Measurements from ENCODE around the gene LGI4.
A peak's percentile ranks its signal among the peaks of the same experiment; 100 is the strongest.
"Not testable (repeated sequence)": the region's sequence is repeated elsewhere in the genome, so short reads cannot be mapped to it uniquely, and the experiment has no call there.

The LGI4 gene

DNA sequence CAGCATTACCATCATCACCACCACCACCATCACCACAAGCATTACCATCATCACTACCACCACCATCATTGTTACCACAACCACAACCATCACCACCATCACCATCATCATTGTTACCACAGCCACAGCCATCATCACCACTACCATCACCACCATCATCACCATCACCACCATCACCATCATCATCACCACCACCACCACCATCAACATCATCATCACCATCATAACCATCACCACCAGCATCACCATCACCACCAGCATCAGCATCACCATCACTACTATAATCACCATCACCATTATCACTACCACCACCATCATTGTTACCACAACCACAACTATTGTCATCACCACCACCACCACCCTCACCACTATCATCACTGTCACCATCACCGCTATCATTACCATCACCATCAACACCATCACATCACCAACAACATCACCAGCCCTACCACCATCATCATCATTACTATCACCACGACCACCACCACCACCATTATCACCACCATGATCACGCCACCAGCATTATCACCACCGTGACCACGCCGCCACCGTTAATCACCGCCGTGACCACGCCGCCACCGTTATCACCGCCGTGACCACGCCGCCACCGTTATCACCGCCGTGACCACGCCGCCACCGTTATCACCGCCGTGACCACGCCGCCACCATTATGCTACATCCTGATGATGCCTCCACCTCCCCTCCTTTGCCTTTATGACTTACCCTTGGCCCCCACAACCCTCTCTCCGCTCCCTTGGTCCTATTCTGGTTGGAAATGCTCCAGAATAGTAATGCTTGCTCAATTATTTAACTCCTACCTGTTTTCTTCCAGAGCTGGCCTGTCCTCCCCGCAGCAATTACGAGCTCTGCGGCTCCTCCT, 29.2 kb downstream of the LGI4 start:
- no peak for DNase-seq (ENCODE audit: low spot score)

DNA sequence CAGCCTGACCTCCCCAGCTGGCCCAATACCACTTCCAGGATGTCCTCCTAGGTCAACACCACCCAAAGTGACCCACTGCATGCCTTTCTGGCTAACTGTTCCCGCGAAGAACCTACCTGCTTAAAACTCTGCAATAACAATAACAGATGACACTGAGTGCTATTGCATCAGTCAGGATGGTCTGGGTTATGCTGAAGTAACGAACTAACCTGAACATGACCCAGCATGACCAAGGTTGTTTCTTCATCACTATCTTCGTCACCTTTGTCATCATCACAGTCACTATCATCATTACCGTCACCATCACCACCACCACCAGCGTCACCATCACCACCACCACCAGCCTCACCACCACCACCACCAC, 29.8 kb downstream of the LGI4 start:
- DNase-seq (ENCODE audit: low spot score) = no peak

DNA sequence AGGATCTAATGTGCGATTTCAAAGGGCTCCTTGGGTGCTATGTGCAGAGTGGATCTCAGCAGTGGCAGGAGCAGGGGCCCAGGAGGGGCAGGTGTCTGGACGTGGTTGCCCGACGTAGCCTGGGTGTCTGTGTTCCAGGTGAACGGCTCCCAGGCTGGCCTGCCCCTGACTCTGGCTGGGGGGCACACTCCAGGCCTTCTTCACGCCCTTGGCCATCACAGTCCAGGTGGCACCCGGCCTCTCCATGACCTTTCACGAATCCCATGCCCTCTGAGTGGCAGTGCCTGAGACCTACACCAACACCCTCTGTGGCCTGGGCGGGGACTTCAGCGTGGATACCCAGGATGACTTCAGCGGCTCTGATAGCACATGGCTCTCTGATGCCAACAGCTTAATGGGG, 30.5 kb downstream of the LGI4 start:
- DNase-seq (ENCODE audit: low spot score) = no peak

DNA sequence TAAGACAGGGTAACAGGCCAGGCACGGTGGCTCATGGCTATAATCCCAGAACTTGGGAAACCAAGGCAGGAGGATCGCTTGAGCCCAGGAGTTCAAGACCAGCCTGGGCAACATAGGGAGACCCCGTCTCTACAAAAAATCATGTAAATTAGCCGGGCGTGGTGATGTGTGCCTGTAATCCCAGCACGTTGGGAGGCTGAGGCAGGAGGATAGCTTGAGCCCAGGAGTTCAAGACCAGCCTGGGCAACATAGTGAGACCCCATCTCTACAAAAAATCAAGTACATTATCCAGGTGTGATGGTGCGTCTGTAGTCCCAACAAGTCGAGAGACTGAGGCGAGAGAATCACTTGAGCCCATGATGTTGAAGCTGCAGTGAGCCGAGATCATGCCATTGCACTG, 31.2 kb downstream of the LGI4 start:
- not testable (repeated sequence) for DNase-seq (ENCODE audit: low spot score)

DNA sequence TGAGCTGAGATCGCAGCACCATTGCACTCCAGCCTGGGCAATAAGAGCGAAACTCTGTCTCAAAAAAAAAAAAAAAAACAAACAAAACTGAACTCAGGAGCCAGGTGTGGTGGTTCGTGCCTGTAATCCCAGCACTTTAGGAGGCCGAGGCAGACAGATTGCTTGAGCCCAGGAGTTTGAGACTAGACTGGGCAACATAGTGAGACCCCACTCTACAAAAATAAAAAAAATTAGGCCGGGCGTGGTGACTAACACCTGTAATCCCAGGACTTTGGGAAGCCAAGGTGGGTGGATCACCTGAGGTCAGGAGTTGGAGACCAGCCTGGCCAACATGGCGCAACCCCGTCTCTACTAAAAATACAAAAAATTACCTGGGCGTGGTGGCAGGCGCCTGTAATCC, 32.9 kb downstream of the LGI4 start:
- DNase-seq (ENCODE audit: low spot score) = not testable (repeated sequence)

- DNase-seq (ENCODE audit: low spot score) = no peak
These were observed 34.0 kb downstream of the LGI4 start for GRCh38 chr19:35100588-35101533.

DNA sequence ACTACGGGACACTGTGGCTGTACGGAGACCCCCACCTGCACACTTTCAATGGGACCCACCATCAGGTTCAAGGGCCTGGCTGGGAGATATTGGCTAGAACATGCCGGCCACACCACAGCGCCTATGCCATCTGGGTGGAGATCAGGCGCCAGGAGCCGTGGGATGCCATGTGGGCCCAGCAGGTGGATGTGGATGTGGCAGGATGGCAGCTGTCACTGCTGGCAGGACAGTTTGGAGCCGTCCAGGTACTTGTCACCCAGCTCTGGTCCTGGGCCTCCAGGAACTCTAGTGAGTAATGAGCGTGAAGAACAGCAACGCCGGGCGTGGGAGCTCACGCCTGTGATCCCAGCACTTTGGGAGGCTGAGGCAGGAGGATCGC, 35.0 kb downstream of the LGI4 start:
- no peak for DNase-seq (ENCODE audit: low spot score)

GRCh38 chr19:35099155-35099896, 35.5 kb downstream of the LGI4 start:
- DNase-seq (ENCODE audit: low spot score) = no peak

GRCh38 chr19:35098413-35099049, 36.3 kb downstream of the LGI4 start:
- DNase-seq (ENCODE audit: low spot score) = no peak

DNA sequence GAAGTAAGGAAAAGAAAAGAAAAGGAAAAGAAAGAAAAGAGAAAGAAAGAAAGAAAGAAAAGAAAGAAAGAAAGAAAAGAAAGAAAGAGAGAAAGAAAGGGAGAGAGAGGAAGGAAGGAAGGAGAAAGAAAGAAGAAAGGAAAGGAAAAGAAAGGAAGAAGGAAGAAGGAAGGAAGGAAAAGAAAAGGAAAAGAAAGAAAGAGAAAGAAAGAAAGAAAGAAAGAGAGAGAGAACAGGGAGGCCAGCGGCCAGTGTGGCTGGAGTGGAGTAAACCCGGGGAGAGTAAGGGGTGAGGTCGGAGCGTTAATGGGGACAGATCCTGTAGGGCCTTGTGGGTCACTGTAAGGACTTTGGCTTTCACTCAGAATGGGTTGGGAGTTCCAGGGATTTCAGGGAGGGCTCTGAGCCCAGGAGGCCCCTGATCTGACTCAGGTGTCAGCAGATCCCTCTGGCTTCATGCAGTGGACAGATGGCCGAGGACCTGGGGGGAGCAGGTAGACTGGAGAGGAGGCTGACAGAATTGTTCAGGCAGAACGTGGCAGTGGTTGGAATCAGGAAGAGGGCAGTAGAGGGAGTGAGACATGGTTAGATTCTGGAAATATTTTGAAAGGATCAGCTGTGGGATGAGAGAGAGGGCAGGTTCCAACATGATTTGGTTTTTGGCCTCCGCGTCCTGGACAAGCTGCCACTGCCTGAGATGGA, 39.0 kb downstream of the LGI4 start:
- no peak for DNase-seq (ENCODE audit: low spot score)

GRCh38 chr19:35094656-35095055, 40.2 kb downstream of the LGI4 start:
- DNase-seq (ENCODE audit: low spot score) = no peak

DNA sequence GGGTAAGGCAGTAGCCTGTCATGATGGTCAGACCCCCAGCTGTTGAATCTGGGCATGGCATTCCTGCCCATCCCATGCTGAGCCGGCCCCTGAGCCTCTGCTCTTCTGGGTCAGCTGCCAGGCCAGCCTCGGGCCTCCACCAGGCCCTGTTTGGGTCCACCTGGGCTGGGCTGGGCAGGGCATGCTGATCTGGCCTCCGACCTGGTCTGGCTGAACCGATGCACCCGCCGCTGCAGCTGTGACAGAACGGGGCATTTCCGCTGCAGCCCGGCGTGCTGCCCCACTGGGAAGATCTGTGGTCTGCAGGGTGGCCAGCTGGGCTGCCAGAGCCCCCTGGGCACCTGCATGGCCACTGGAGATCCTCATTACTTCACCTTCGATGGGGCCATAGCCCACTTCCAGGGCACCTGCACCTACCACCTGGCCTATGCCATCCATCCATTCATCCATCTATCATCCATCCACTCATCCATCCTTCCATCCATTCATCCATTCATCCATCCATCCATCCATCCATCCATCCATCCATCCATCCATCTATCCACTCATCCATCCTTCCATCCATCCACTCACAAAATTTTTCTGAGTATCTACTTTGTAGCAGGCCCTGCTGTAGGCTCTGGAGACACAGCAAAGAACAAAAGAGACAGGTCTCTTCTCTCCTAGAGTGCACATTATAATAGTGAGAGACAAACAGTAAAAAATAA, 40.8 kb downstream of the LGI4 start:
- DNase-seq (ENCODE audit: low spot score) = no peak

GRCh38 chr19:35093430-35093829, 41.4 kb downstream of the LGI4 start:
- DNase-seq (ENCODE audit: low spot score) = no peak

DNA sequence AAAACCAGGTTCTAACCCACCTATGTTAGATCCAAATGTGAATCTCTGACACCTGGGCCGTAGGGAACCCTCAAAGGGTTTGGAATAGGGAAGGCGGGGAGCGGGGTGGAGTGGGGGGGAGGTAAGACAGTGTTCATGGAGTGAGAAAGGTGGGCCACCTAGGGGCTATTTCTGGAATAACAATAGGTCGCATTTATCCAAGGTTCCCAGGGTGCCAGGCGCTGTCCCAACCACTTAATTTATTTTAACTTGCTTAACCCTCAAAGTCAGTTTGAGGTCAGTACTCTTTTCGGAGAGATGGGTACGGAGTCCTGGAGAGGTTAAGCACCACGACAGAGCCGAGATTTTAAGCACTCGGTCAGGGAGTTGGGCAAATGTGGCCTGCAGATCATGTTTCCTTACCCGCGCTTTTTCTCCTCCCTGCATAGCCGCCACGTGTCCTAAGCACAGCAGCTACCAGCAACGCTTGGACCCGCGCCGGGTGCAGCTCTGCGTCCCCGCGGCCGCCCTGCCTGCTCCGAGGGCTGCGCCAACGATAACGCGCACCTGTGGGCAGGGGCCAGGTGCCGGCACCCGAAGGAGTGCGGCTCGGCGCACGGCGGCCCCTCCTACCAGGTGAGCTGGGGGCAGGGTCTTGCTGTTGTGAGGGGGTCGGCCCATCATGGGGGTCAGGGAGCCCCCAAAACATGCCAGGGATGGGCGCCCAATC, 44.2 kb downstream of the LGI4 start:
- DNase-seq (ENCODE audit: low spot score) = peak; percentile 66

GRCh38 chr19:35090160-35090505, 44.7 kb downstream of the LGI4 start:
- no peak for DNase-seq (ENCODE audit: low spot score)

- no peak for DNase-seq (ENCODE audit: low spot score)
These were observed 45.3 kb downstream of the LGI4 start for GRCh38 chr19:35089554-35089953.

DNA sequence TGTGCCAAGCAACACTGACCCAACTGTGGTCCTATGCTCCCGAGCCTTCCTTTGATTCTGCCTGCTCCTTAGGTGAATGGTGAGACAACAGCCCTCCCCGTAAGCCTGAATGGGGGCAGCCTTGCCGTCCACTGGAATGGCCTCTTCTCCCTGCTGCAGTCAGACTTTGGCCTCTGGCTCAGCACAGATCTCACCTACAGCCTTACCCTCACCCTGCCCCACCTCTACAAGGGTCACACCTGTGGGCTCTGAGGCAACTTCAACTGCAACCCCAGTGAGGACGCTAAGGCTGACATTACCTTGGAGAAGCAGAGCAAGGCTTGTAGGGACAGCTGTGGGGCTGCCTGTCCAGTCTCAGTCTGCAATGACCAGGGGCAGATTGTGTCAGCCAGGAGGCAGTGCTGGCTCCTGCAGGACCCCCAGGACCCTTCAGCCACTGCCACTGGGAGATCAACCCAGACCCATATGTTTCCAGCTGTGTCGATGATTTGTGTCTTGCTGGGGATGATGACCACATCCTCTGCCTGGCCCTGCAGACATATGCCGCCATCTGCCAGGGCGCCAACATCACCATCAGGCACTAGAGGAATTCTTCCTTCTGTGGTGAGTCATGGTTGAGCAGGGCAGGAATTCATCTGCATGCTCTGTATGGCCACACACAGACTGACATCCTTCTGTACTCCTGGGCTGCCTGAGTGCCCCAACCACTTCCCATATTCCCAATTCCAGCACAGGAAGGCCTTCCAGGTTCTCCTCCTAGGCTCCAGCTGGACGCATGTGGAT, 46.5 kb downstream of the LGI4 start:
- DNase-seq (ENCODE audit: low spot score) = peak; percentile 79

DNA sequence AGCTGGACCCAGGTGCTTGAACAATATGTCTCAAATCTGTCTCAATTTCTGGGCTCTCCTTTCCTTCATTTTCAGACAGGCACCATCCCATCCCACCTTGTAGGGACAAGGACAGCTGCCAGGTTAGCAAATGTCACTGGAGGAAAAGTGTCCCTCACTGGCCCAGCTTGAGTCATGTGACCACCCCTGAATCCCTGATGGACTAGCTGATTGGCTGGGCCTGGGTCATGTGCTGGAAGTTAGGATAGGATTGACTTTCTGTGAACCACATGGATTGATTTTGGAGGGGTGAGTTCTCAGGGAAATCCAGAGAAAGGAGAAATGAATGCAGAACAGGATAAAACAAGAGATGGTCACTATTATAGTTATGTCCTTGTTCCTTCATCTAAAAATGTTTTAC, 47.5 kb downstream of the LGI4 start:
- no peak for DNase-seq (ENCODE audit: low spot score)

DNA sequence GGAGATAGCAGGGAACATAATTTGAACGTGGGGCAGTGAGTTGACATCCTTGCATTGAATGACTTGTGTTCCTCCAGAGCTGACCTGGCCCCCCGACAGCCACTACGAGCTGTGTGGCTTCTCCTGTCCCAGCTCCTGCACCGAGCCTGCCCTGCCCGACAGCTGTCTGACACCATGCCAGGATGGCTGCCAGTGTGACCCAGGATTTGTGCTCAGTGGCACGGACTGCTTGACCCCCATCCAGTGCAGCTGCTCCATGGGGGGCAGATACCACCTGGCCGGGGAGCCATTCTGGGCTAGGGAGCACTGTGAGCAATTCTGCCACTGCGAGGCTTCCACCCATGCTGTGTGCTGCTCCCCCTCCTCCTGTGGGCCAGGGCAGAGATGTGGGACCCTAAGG, 48.4 kb downstream of the LGI4 start:
- DNase-seq (ENCODE audit: low spot score) = no peak

All from RKO (cell line).